Measurements from ENCODE around the gene JAGN1. TPM values are rescaled to one million over a fixed set of nuclear protein-coding genes. Genes with fewer than 3 reads are reported as not detected.
A peak's percentile ranks its signal among the peaks of the same experiment; 100 is the strongest.

The JAGN1 gene
- total and polyA plus RNA-seq, 9 of the 15 experiments (the other 6 are each of a cell fraction or from before 2014, with no cell fraction given) = 31.6 to 77.8 (median 40.3) TPM

GRCh38 chr3:9916734-9917680, 26.6 kb downstream of the JAGN1 start, which contains the start of gene IL17RC (continued):
- TF ChIP-seq BACH1 (tag; IDR thresholded peaks at IDR 0.05) = no peak
- TF ChIP-seq ZNF518B (CRISPR knock-in tag; IDR thresholded peaks at IDR 0.05) = no peak
- no peak for TF ChIP-seq EZH2 (IDR thresholded peaks at IDR 0.05; ENCODE audit: borderline replicate concordance, low read depth, low read length)
- no peak for TF ChIP-seq SIX5 (IDR thresholded peaks at IDR 0.05; ENCODE audit: borderline replicate concordance in 1 of 2, insufficient read depth in 1 of 2, low read depth in 1 of 2, low read length in 2 of 2)
- no peak for TF ChIP-seq KDM1A (IDR thresholded peaks at IDR 0.05)
- peak; percentile 58; the same call in 1 of the 2 replicates for TF ChIP-seq ZBTB7A (IDR thresholded peaks at IDR 0.05; ENCODE audit: borderline replicate concordance, control insufficient read depth, low read depth, low read length)
- no peak for TF ChIP-seq ZNF75A (CRISPR knock-in tag; IDR thresholded peaks at IDR 0.05)
- no peak for TF ChIP-seq SMAD4 (CRISPR knock-in tag; conservative IDR thresholded peaks at IDR 0.05)
- TF ChIP-seq CREM (IDR thresholded peaks at IDR 0.05; ENCODE audit: low read depth) = peak; percentile 20; the same call in 1 of the 2 replicates
- no peak for TF ChIP-seq ZNF384 (IDR thresholded peaks at IDR 0.05; ENCODE audit: low read depth, low read length)
- TF ChIP-seq NR1H2 (CRISPR knock-in tag; IDR thresholded peaks at IDR 0.05) = no peak
- TF ChIP-seq GATAD2B (IDR thresholded peaks at IDR 0.05; ENCODE audit: borderline replicate concordance) = no peak
- no peak for TF ChIP-seq CREBBP (IDR thresholded peaks at IDR 0.05; ENCODE audit: low read depth, low read length)
- no peak for TF ChIP-seq BCOR (IDR thresholded peaks at IDR 0.05)
- TF ChIP-seq SIN3A (IDR thresholded peaks at IDR 0.05; ENCODE audit: borderline replicate concordance in 2 of 2, control insufficient read depth in 1 of 2, low read depth in 2 of 2, low read length in 2 of 2) = 0 out of 4 replicates have a peak, but pooled peaks of 1 of the 2 experiments have one; percentile 45
- TF ChIP-seq MCM2 (IDR thresholded peaks at IDR 0.05; ENCODE audit: low read depth) = no peak
- TF ChIP-seq FOXK2 (conservative IDR thresholded peaks at IDR 0.05 in 1 of 2, IDR thresholded peaks at IDR 0.05 in 1 of 2; ENCODE audit: low read depth in 2 of 2) = 0 out of 4 replicates have a peak, but pooled peaks of 1 of the 2 experiments have one; percentile 36

All from K562 (cell line).